ENCODE results near the gene MRPL38. TPM values are rescaled to one million over a fixed set of nuclear protein-coding genes. Genes with fewer than 3 reads are reported as not detected.
"Not testable (repeated sequence)": the region's sequence is repeated elsewhere in the genome, so short reads cannot be mapped to it uniquely, and the experiment has no call there.

MRPL38 gene
- total RNA-seq, 1 experiment from 2014 or later: 27.7 TPM

DNA sequence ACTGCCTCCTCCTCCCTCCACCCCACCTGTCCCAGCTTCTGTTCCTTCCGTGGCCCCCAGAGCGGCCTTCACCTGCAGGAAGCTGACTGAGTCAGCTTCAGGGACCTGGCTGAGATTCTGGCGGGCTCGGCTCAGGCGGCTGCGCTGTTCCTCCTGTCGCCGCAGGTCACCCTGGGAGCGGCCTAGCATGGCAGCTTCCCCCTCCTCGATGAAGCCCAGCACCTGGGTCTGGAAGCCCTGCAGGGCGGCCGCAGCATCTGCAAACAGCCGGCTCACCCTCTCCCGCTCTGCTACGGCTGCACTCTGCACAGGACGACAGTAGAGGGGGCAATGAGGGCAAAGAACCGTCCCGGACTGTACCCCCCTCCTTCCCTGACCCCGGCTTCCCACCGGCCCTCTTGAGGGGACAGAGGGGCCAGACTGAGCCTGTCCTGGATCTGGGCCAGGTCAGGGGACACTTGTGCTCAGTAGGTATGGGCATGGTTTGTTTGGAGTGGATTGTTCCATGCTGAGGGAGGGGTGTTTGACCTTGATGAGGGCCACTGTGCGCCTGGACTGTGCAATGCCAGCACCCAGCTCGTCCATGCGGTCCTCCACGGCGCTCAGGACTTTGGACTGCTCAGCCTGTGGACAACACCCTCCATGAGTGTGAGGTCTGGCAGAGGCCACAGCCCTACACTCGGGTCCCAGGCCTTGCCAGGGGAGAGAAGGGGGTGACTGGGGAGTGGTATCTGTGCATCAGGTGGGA lies 28.3 kb downstream of the MRPL38 start:
- DNase-seq (ENCODE audit: low read depth): peak; percentile 73

DNA sequence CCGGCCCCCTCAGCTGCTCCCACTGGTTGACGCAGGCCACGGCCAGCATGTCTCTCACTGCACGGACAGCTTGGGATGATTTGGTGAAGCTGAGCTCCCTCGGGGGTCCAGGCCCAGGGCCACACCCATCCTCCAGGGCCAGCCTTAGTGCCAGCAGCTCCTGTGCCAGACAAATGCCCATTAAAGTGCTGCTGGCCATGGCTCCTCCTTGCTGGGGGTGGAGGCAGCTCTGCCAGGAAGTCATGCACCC lies 28.8 kb downstream of the MRPL38 start:
- DNase-seq (ENCODE audit: low read depth): no peak

DNA sequence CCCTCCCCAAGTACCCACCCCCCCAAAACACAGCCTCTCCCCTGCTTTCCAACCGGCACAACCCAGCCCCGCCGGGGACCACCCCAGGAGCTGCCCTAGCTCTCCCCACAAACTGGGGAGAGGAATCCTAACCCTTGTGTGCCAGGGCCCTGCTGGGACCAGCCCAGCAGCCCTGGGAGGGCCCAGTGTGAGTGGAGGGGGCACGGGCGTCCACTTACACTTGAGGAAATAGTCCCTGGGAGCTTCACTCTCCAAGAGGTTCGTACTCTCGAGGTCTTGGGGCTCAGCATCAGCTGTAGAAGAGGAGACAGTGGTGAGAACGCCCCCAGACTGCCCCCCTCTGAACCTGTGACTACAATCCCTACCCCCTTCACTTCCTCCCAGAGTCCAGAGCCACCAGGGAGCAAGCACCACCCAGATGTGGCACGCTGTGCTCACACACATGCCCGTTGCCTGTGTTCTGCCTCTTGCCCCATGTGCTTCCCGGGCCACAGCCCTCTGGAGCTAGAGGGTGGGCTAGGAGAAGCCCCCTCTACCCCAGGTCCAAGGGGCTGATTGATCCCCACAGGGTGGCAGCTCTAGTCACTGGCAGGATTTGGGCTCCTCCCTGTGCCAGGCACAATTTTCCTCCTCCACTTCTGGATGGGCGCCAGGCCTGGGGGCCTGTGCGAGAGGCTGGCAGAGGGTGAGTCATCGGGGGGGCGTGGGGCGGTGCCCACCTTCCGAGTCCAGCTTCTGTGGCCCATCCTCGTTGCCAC lies 29.3 kb downstream of the MRPL38 start:
- DNase-seq (ENCODE audit: low read depth): no peak

DNA sequence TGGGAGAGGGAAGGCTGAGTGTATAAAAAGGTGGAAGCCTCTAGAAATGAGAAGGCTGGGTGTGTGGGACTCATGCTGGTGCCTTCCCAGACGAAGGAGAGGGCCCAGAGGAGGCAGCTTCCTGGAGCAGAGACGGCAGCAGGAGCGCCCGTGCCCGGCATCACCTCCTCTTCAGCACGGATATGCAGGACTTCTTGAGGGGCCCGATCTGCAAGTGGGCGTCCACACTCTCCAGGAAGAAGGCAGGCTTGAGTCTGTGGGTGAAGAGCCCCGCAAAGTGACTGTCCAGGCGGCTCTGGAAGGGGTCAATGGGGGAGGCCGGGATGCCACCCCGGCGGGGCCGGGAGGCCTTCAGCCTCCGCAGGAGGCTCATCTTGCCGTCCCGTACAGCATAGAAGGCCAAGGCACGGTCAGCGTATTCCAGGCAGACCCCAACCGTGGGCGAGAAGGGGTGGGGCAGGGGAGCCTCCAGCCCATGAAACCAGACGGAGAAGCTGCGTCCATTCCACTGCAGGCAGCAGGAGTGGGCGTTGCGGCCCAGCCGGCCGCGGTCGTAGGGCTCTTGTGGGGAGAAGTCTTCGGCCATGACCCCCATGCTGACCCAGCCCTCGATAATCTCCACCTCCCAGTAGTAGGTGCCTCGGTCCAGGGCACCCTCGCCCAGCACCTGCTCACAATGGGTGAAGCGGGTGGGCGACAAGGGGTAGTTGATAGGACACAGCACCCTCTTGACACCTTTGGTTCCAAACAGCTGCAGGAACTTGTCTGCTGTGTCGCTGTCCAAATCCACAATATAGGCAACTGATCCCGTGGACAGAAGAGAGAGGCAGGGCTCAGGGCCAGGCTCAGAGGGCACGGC lies 30.1 kb downstream of the MRPL38 start:
- DNase-seq (ENCODE audit: low read depth): no peak

DNA sequence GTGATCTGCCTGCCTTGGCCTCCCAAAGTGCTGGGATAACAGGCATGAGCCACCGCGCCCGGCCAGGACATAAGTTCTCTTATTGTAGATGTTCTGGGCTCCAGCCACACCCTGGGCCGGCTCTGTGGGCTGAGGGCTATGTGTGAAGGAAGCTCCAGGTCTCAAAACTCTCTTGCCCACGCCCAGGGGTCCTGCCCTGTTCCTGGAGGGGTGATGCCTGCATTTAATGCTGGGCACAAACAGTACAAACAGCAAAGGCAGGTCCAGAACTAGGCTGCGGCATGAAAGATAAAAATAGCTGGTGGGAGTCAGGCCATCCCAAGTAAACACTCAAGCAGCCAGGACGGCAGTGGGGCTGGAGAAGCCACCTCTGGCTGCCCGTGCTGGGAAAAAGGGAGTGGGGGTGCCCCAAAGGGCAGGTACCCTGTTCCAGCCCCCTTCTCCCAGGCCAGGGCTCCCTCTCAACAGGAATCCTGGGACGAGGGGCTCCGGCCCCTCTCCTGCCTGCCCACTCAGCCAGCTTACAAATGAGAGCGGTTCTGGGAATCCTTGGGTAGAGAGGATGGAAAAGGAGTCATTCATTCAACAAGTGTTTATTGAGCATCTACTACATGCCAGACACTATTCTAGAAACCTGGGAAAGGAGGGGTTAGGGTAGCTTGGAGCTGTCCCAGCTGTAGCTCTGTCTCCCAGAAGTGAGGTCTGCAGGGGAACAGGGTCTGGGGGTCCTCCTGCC lies 30.9 kb downstream of the MRPL38 start:
- no peak for DNase-seq (ENCODE audit: low read depth)

DNA sequence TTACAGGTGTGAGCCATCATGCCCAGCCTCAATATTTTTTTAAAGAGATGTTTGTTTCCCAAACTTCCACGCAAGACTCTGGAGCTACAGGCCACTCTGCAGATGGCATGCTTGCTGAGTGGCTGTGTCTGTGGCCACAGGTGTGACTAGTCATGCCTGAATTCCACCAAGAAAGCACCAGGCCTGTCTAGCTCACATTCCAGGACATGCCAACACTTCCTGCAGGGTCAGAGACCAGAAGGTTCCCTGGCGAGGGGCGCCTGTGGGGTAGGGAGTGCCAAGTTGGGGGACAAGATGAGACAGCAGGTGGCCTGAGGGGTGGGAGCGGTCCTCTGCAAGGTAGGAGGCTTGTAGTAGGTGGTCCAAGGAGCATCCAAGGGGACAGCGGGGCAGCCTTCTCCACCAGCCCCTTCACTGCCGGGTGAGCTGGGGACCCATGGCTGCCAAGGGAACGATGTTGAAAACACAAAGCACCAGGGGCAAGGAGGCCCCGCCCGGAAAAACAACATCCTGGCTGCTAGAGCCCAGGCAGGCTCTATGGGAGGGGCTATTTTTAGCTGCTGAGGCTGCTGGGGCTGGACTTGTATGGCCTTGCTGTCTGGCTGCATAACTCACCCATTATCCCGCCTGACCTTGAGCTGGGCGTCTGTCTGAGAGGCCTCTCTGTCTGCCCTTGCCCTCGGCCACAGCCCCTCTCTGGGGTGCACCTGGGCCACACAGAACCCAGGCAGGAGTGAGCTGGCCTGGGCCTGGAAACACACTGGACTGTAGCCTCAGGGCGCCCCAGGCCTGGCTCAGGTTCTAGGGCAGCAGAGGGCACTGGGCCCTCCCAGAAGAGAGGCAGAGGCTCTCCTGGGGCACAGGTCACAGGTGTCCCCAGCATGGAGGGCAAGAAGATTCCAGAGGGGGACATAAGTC lies 32.0 kb downstream of the MRPL38 start:
- peak; percentile 78 for DNase-seq (ENCODE audit: low read depth)

DNA sequence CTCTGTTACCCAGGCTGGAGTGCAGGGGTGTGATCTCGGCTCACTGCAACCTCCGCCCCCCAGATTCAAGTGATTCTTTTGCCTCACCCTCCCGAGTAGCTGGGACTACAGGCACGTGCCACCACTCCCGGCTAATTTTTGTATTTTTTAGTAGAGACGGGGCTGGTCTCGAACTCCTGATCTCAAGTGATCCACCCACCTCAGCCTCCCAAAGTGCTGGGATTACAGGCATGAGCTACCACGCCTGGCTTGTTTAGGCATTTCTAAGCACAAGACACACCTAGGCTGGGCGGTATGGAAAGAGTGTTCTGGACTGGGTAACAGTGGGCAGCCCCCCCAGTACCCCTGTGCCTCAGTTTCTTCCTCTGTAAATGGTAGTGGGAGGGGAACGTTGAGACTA lies 34.5 kb downstream of the MRPL38 start:
- DNase-seq (ENCODE audit: low read depth): not testable (repeated sequence)

DNA sequence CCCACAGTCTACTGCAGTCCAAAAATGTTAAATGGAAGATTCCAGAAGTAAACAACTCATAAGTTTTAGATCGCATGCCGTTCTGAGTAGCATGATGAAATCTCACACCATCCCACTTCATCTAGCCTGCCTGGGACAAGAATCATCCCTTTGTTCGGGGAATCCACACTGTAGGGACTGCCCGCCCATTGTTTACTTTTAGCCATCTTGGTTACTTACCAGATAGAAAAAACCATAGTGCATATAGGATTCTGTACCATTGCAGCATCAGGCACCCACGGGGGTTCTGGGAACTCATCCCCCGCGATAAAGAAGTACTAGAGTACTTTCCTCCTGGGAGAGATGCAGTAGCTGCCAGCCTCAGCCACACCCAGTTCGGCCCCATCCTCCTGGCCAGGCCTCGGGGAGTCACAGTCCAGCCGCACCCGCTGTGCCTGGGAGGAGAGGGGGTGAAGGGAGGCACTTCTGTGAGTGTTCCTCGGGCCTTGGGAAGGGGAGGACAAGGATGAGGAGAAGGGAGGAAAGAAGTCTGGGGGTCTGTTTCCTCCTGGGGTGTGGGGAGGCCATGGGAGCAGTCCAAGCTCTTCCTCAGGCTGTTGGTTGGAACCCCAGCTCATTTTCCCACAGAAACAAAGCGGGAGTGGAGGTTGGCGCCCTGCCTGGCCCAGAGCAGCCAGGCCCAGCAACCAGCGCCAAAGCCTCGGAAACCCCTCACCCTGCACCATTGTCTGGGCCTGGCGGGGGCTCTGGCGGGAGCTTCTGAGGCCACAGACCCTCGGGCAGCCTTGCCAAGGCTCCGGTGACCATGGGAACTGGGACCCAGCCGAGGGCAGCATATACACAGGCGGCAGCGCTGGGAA lies 35.2 kb downstream of the MRPL38 start:
- peak; percentile 63 for DNase-seq (ENCODE audit: low read depth)

DNA sequence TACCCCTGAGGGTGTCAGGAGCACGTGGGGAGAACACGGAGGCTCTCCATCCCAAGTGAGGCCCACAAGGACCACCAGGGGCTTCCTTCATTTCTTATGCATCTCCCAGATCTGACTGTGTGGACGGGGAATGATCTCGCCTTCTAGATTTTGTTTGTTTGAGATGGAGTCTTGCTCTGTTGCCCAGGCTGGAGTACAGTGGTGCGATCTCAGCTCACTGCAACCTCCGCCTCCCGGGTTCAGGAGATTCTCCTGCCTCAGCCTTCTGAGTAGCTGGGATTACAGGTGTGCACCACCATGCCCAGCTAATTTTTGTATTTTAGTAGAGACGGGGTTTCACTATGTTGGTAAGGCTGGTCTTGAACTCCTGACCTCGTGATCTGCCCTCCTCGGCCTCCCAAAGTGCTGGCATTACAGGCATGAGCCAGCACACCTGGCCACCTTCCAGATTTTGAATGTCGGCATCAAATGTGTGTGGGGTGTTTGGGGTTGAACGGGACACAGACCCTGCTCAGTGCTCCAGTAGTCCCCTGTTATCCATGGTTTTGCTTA lies 35.9 kb downstream of the MRPL38 start:
- not testable (repeated sequence) for DNase-seq (ENCODE audit: low read depth)

DNA sequence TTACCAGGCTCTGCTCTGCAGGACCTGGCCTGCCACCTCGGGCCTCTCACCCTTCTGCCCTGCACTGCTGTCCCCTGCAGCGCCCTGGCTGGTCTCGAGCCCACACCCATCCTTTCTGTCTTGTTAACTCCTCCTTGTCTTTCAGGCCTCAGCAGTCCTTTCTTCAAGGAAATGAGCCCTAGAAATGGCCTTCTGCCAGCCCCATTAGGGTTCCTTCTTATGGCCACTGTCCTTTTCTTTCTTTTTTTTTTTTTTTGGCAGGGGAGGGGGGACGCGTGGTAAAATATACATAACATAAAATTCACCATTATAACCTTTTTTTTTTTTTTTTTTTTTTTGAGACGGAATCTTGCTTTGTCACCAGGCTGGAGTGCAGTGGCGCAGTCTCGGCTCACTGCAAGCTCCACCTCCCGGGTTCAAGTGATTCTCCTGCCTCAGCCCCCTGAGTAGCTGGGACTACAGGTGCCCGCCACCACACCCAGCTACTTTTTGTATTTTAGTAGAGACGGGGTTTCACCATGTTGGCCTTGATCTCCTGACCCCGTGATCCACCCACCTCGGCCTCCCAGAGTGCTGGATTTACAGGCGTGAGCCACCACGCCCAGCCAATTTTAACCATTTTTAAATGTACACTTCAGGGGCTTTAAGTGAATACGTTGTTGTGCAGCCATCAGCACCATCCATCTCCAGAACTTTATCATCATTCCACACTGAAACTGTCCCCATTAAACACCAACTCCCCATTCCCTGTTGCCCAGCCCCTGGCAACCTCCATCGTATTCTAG lies 39.1 kb downstream of the MRPL38 start:
- not testable (repeated sequence) for DNase-seq (ENCODE audit: low read depth)

DNA sequence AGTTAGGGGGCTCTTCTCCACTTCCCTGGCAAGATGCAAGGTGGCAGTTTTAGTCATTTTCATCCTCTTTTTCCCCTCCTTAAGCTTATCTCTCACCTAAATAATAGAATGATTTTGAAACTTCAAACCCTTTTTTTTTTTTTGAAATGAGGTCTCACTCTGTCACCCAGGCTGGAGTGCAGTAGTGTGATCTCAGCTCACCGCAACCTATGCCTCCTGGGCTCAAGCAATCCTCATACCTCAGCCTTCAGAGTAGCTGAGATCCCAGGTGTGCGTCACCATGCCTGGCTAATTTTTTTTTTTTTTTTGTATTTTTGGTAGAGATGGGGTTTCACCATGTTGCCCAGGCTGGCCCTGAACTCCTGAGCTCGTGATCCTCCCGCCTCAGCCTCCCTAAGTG lies 39.8 kb downstream of the MRPL38 start:
- not testable (repeated sequence) for DNase-seq (ENCODE audit: low read depth)

DNA sequence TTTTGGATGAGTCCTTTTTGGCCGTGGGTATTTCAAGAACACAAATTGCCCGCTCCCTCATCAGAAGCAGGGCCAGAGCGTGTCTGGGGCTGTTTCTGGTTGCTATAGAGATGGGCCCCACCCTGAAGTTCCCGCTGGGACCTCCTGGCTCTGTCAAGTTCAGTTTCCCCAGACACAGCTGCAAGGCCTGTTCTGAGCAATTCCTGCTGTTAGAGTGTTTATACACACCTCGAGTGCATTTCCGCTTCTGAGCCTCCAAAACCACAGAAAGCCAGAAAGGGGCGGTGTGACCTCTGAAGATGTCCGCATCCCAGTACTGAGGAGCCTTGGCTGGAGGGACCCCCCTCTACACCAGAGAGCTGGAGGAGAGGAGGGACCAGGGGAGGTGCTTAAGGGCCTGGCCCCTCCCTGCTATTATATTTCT lies 40.2 kb downstream of the MRPL38 start:
- peak; percentile 68 for DNase-seq (ENCODE audit: low read depth)

DNA sequence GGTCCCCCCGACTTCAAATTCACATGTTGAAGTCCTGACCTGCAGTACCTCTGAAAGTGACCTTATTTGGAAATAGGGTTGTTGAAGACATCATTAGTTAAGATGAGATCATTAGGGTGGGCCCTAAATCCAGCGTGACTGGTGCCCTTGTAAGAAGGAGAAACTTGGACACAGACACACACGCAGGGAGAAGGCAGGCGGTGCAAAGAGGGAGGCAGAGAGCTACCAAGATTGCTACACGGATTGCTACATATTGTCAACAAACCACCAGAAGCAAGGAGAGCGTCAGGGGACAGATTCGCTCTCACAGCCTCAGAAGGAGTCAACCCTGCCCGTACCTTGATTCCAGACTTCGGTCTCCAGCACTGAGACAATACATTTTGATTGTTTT lies 42.8 kb downstream of the MRPL38 start:
- no peak for DNase-seq (ENCODE audit: low read depth)

DNA sequence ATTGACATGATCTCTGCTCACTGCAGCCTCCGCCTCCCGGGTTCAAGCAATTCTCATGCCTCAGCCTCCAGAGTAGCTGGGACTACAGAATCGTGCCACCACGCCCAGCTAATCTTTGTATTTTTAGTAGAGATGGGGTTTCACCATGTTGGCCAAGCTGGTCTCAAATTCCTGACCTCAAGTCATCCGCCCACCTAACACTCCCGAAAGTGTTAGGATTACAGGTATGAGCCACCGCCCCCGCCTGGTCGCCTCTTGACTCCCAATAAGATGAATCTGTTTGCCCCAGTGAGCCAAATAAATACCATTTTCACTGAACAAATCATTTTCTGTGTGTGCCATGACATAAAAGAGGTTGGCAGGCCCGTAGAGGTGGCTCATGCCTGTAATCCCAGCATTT lies 45.3 kb downstream of the MRPL38 start:
- DNase-seq (ENCODE audit: low read depth): not testable (repeated sequence)

DNA sequence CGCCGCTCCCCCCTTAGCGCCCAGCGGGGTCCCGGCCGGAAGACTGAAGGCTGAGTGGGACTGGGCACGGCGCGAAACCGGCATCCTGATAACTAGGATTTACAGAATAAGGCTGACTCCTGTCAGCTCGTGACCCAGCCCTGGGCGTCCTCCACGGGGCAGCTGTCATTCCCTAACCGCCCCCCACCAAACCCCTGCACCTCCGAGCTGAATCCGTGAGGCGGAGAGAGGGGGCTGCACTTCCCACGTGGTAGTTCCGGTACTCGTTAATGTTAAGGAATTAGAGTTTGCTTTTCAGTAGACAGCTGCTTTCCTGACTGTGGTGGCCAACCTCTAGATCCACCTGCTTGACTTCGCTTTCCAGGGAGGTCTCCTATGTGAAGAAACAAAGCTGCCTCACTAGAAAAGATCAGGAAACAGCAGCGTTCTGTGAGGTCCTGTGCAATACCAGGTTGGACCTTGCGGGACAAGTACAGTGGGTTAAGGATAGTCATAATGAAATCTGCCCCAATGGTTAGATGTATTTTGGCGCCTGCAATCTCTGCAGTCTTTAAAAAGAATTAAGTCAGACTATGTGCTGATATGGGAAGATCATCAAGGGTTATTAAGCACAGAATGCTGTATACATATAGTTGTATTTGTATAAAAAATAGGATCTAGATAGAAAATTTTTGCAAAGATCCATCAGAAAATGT lies 48.5 kb downstream of the MRPL38 start:
- DNase-seq (ENCODE audit: low read depth): no peak

DNA sequence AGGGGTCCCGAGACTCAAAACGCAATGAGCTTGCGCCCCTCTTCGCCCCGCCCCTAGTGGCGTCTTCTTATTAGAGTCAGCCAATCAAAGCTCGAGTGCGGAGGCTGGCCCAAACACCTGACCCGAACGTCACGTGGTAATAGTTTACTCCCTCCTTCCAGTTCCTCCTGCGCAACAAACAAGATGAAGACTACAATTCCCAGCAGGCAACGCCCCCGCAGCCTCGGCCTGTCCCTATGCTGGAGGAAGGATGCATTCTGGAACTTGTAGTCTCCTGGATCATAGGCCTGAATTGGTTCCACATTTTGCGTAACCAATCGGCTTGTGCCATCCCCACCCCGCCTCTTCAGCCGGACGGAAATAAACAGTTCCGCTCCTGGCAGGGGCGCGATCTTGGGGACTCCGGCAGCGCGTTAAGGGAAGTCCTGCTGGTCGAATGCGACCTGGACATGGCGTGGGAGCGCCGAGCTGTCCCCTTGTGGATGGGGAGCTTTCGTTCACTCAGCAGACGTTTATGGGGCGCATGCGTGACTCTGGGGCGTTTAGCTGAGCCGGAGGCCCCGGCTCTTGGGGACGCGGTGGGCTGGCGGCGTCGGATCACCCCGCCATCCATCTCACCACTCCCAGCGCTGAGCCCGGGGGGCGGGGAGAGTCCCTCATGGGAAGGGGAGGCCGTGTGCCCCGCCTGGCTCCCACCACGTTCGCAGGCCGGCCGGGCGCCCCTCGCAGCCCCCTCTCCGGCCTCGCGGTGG lies 49.2 kb downstream of the MRPL38 start, which contains the start of gene WBP2:
TSS of gene WBP2 (minus strand) at position 26 of the 752 bp plus-strand sequence. CDS start 38 bp downstream, outside the sequence.
- peak; percentile 100 for DNase-seq (ENCODE audit: low read depth)

DNA sequence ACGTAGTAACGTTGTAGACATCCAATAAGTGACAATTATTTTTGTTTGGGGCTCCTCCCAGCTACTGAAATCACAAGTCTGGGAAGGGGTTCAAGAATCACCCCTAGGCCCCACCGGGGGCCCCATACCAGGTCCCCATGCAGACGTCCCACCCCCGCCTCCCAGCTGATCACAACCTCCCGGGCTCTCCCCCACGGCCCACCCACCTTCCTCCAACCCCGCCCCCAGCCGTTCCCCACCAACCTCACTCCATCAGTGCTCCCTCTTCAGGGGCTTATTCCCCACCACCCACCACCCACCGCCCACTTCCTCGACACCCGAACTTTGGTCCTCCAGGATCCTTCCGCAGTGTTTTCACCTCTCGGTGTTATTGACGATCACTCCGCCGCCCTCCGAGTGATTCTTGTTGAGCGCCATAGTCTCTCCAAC lies 49.8 kb downstream of the MRPL38 start:
- no peak for DNase-seq (ENCODE audit: low read depth)

Data from Daoy (cell line).